Measurements from ENCODE around the gene MLLT3.
A peak's percentile ranks its signal among the peaks of the same experiment; 100 is the strongest.
"Not testable (repeated sequence)": the region's sequence is repeated elsewhere in the genome, so short reads cannot be mapped to it uniquely, and the experiment has no call there.

MLLT3 gene

DNA sequence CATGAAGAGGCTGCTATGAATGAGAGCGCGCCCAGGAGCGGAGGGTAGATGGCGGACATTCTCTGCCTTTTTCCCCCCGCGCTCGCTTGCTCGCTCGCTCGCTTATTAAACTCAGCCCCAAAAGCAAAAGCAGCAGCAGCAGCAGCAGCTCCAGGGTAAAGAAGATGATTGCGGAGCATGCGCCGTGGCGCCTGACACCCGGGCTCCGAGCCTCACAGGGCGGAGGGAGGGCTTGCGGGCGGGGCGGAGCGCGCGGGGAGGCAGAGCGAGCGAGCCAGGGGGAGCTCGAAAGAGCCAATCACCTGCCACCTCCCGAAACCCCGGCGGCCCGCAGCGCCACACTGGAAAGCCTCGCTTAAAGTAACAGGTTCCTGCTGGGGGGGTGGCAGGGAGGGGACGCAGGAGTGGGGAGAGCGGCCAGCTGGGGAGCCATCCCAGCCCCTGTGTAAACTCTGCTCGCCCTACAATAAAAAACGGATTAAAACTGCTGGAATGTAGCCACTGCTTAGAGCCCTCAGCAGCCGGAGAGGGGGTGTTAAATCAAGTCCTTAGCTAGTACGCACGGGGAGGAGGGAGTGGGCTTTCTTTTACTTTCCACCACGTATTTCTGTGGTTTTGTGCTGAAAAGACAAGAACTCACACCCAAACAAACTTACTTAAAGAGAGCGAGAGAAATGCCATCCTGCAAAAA lies at the start of gene MLLT3:
MLLT3 (minus strand) TSS at position 170 of the 691 bp plus-strand sequence.
- peak; percentile 91 to 96 (median 93) for DNase-seq (ENCODE audit: low read depth in 2 of 3, low spot score in 1 of 3)

GRCh38 chr9:20671635-20672034 lies 49.3 kb upstream of the MLLT3 start:
- DNase-seq (ENCODE audit: low read depth in 2 of 3, low spot score in 1 of 3): no peak

- DNase-seq (ENCODE audit: low read depth in 2 of 3, low spot score in 1 of 3): no peak
Measured at GRCh38 chr9:20670395-20670794, 48.1 kb upstream of the MLLT3 start.

DNA sequence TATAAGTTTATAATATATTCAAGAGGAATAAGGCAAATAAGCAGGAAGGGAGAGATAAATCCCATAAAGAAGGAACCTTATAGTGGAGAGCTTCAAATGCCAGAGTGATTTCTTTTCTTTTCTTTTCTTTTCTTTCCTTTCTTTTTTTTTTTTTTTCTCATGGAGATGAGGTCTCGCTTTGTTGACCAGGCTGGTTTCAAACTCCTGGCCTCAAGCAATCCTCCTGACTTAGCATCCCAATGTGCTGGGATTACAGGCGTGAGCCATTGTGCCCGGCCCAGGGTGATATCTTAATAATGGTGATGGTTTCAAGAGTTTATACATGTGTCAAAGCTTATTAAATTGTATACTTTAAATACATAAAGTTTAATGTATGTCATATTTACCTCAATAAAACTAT lies 42.2 kb upstream of the MLLT3 start:
- no peak for DNase-seq (ENCODE audit: low read depth in 2 of 3, low spot score in 1 of 3)

DNA sequence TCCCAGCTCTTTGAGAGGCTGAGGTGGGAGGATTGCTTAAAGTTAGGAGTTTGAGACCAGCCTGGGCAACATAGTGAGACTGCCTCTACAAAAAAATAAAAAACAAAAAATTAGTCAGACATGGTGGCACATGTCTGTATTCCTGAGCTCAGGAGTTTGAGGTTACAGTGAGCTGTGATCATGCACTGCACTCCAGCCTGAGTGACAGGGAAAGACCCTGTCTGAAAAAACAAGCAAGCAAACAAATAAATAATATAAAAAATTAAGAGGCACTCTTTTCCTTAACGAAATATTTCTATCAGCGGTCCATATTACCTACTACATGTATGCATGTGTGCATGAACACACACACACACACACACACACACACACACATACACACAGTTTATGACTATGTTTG lies 40.8 kb upstream of the MLLT3 start:
- DNase-seq (ENCODE audit: low read depth in 2 of 3, low spot score in 1 of 3): no peak

GRCh38 chr9:20662156-20662555 lies 39.9 kb upstream of the MLLT3 start:
- DNase-seq (ENCODE audit: low read depth in 2 of 3, low spot score in 1 of 3): no peak

- DNase-seq (ENCODE audit: low read depth in 2 of 3, low spot score in 1 of 3): no peak
Measured at GRCh38 chr9:20659474-20659967, 37.2 kb upstream of the MLLT3 start.

DNA sequence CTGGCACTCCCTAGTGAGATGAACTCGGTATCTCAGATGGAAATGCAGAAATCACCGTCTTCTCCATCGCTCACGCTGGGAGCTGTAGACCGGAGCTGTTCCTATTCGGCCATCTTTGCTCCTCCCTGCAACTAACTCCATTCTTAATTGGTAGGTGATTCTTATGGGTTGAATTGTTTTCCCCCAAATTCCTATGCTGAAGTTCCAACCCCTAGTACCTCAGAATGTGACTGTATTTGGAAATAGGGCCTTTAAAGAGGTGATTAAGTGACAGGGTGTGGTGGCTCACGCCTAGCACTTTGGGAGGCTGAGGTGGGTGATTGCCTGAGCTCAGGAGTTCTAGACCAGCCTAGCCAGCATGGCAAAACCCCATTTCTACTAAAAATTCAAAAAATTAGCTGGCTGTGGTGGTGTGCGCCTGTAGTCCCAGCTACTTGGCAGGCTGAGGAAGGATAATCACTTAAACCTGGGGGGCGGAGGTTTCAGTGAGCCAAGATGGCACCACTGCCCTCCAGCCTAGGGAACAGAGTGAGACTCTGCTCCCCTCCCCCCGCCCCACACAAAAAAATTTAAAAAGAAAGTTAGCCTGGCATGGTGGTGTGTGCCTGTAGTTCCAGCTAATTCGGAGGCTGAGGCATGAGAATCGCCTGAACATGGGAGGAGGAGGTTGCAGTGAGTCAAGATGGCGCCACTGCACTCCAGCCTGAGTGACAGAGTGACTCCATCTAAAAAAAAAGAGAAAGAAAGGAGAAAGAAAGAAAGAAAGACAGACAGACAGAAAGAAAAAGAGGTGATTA lies 36.6 kb upstream of the MLLT3 start:
- DNase-seq (ENCODE audit: low read depth in 2 of 3, low spot score in 1 of 3): no peak

DNA sequence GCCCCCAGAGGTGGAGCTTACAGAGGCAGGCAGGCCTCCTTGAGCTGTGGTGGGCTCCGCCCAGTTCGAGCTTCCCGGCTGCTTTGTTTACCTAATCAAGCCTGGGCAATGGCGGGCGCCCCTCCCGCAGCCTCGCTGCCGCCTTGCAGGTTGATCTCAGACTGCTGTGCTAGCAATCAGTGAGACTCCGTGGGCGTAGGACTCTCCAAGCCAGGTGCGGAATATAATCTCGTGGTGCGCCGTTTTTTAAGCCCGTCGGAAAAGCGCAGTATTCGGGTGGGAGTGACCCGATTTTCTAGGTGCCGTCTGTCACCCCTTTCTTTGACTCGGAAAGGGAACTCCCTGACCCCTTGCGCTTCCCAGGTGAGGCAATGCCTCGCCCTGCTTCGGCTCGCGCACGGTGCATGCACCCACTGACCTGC lies 36.0 kb upstream of the MLLT3 start:
- not testable (repeated sequence) for DNase-seq (ENCODE audit: low read depth in 2 of 3, low spot score in 1 of 3)

GRCh38 chr9:20651939-20652338 lies 29.6 kb upstream of the MLLT3 start:
- DNase-seq (ENCODE audit: low read depth in 2 of 3, low spot score in 1 of 3): no peak

DNA sequence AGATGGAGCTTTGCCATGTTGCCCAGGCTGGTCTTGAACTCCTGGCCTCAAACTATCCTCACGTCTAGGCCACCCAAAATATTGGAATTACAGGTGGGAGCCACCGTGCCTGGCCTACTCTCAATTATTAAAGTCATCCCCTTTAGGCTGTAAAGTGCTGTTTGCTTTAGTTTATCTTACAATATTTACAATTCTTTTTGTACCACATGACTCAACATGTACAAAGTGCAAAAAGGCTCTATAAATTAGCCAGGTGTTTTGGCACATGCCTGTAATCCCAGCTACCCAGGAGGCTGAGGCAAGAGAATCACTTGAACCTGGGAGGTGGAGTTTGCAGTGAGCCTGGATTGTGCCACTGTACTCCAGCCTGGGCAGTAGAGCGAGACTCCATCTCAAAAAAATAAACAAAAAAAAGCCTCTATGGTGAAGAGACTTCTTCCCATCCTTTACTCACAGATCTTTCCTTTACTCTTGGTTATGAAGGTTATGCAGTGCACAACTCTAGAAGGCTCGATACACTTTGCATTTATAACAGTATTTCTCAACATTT lies 28.5 kb upstream of the MLLT3 start:
- DNase-seq (ENCODE audit: low read depth in 2 of 3, low spot score in 1 of 3): no peak

DNA sequence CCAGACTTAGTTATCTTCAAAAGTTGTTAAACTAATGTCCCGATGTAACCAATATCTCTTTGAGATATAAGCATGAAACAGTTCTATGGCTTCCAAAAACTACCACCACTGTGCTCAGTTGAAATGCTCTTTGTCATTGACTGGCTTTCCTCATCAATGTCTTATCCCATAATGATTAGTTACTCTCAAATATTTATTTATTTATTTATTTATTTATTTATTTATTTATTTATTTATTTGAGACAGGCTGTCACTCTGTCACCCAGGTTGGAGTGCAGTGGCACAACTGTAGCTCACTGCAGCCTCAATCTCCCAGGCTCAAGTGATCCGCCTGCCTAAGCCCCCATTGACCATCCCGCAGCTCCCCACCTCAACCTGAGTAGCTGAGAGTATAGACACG lies 28.0 kb upstream of the MLLT3 start:
- no peak for DNase-seq (ENCODE audit: low read depth in 2 of 3, low spot score in 1 of 3)

GRCh38 chr9:20649381-20649780 lies 27.1 kb upstream of the MLLT3 start:
- no peak for DNase-seq (ENCODE audit: low read depth in 2 of 3, low spot score in 1 of 3)

DNA sequence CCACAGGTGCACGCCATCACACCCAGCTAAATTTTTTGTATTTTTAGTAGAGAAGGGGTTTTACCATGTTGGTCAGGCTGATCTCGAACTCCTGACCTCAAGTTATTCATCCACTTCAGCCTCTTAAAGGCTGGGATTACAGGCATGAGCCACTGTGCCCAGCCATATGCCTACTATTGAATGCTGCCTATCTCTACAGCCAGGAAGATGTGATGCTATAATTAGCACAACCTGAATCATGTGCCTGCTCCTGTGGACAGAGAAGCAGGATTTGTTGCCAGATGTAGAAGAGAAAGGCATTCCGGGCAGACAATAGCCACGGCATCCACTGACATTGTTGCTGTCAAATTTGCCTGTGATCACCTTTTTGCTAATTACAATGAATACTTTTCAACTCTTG lies 24.4 kb upstream of the MLLT3 start:
- DNase-seq (ENCODE audit: low read depth in 2 of 3, low spot score in 1 of 3): no peak

- DNase-seq (ENCODE audit: low read depth in 2 of 3, low spot score in 1 of 3): no peak
Measured at GRCh38 chr9:20643660-20644059, 21.4 kb upstream of the MLLT3 start.

GRCh38 chr9:20642045-20642444 lies 19.7 kb upstream of the MLLT3 start:
- no peak for DNase-seq (ENCODE audit: low read depth in 2 of 3, low spot score in 1 of 3)

DNA sequence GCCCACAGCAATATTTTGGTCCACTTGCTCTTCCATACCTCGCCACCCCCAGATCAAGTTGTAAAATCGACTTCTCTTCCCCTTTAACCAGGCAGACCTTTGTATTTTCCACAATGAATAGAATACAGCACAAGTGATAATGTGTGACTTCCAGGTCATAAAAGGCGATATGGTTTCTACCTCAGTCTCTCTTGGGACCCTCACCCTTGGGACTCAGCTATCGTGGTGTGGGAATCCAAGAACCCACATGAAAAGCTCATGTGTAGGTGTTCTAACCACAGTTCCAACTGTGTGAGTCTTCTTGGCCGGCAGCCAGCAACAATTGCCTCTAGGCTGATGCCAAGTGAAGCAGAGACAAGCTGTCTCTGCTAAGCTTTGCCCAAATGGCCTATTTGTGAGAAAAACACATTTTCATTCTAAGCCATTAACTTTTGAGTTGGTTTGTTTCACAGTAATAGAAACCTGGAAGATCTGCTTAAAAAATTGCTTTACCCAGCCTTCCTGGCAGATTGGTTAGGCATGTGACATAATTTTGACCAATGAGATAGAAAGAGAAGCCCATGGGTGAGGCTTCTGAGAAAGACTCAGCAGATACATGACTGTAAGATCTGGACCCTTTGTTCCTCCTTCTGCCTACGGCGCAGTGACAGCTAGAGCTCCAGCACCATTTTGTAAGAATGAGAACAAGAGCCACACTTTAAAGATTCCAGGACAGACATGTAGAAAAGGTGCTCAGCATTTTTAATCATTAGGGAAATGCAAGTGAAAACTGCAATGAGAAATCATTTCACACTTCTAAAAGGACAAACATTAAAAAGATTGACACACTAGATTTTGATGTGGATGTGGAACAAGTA lies 18.3 kb upstream of the MLLT3 start:
- DNase-seq (ENCODE audit: low read depth in 2 of 3, low spot score in 1 of 3): peak; percentile 55 to 62 (median 56)

DNA sequence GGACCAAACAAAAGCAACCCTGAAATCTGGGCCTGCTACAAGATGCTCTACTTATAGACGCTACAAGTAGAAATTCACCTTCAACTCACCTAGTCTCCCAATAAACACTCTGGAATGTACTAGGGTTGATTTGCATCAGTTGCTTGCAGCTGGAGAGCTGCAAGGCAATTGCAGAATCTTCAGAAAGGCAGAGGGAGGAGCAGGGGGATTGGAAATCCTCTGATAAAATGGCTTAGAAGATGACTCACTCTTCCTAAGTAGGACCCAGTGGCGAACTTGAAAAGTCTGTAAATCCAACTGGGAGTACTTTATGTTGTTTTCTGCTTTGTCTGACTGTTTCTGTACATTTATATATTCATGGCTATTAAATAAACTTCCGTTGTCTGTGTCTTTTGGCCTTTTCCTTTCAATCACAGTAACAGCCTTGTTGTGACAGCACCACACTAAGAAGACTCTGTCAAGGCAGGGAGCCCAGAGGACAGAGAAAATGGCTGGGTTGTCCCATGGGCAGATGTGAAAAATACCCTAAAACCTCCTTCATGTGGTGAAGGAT lies 14.7 kb upstream of the MLLT3 start:
- DNase-seq (ENCODE audit: low read depth in 2 of 3, low spot score in 1 of 3): no peak

DNA sequence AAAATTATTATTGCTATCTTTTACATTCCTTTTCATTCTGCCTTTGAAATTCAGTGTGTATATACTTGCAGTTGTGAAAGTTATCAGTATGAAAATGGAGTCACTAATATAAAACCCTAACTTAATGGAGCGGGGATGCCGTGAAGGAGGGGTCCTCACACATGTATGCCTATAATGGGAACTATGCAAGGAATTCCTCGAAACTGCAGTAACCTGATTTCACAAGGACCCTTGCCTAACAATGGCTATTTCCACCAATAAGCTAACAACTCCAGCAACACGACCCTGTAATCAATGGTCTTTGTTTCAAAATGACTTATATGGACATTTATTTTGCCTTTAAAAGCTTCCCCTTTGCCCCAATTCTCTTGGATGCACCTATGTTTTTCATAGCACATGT lies 12.6 kb upstream of the MLLT3 start:
- DNase-seq (ENCODE audit: low read depth in 2 of 3, low spot score in 1 of 3): no peak

GRCh38 chr9:20632705-20633104 lies 10.4 kb upstream of the MLLT3 start:
- DNase-seq (ENCODE audit: low read depth in 2 of 3, low spot score in 1 of 3): no peak
